Suprapubic skin (tissue), 4 donors: ENCODE results near the gene CDK8. TPM values are rescaled to one million over a fixed set of nuclear protein-coding genes. Genes with fewer than 3 reads are reported as not detected.

Source experiments
- DNase-seq, 2 donors: peaks; one replicate each; pipeline ENCODE4 v3.0.0-alpha.2; 2019; ENCODE audit warnings: low spot score in 2 of 2
- H3K27ac ChIP-seq: fragments of 200-600 bp; sonication (generic); one replicate; pipeline ENCODE4 v1.5.1; 2019
- H3K27me3 ChIP-seq: fragments of 200-600 bp; sonication (generic); one replicate; pipeline ENCODE4 v1.5.1; 2019
- H3K36me3 ChIP-seq: fragments of 200-600 bp; sonication (generic); one replicate; pipeline ENCODE4 v1.5.1; 2019
- H3K4me1 ChIP-seq: fragments of 200-600 bp; sonication (generic); one replicate; pipeline ENCODE4 v1.5.1; 2019
- H3K4me3 ChIP-seq: fragments of 200-600 bp; sonication (generic); one replicate; pipeline ENCODE4 v1.5.1; 2019; ENCODE audit warnings: mild to moderate bottlenecking
- H3K9me3 ChIP-seq: fragments of 200-600 bp; sonication (generic); one replicate; pipeline ENCODE4 v1.5.1; 2019
- CTCF ChIP-seq, 2 donors: fragments of 200-600 bp in 1 of 2; fragments of 450-650 bp in 1 of 2; sonication (generic) in 1 of 2; IDR thresholded peaks; one replicate each; pipeline ENCODE4 v1.5.1; 2016 to 2019; ENCODE audit warnings: antibody characterized with exemption in 2 of 2, mild to moderate bottlenecking in 1 of 2, moderate library complexity in 1 of 2
- EP300 ChIP-seq: sonication (generic); formaldehyde crosslinking; IDR thresholded peaks from one replicate; pipeline ENCODE4 v1.6.1; 2017; ENCODE audit warnings: antibody characterized with exemption
- POLR2A ChIP-seq, 2 donors: fragments of 450-650 bp; IDR thresholded peaks; one replicate each; pipeline ENCODE4 v1.6.1; 2017; ENCODE audit warnings: antibody characterized with exemption in 2 of 2, mild to moderate bottlenecking in 2 of 2, moderate library complexity in 2 of 2
- POLR2AphosphoS5 ChIP-seq, 3 donors: sonication (generic); formaldehyde crosslinking; IDR thresholded peaks; one replicate each; pipeline ENCODE4 v1.6.1; 2017; ENCODE audit warnings: antibody characterized with exemption in 3 of 3
- WGBS: methylation state at CpG from one replicate; pipeline ENCODE4 v1.1.5; 2018; 5-methylcytosine and 5-hydroxymethylcytosine counted together
- total RNA-seq, 4 donors: library from RNA; depleted of rRNA; stranded (reverse); fragments of >200 nt; gene quantifications; one replicate each; pipeline ENCODE4 v1.1.0, GENCODE V29; 2016

The CDK8 gene
- total RNA-seq, 4 donors from 2014 or later, result 9.8 to 13.3 (median 12.5) TPM

GRCh38 chr13:26436914-26437313 is 183.0 kb downstream of the CDK8 start:
- DNase-seq, result no peak
- Histone ChIP-seq H3K4me1 (no peaks in the 10 kb centered on the region), H3K4me3 (no peak overlapping the region), H3K9me3 (peaks cover 5% of the 10 kb centered on the region), H3K27me3 (no peaks in the 10 kb centered on the region), H3K27ac (no peak overlapping the region), H3K36me3 (no peaks in the 10 kb centered on the region)
- WGBS, result 90% methylated on average over 3 of the region's 3 CpGs
- TF ChIP-seq POLR2A (IDR thresholded peaks at IDR 0.05), result no peak

- Histone ChIP-seq H3K27ac (no peak overlapping the region), H3K4me3 (no peak overlapping the region), H3K27me3 (no peaks in the 10 kb centered on the region), H3K36me3 (no peaks in the 10 kb centered on the region), H3K9me3 (peaks cover 5% of the 10 kb centered on the region), H3K4me1 (no peaks in the 10 kb centered on the region)
- WGBS, result 71% methylated on average over 3 of the region's 3 CpGs
- DNase-seq, result no peak
- TF ChIP-seq EP300 (no peak), POLR2A (IDR thresholded peaks at IDR 0.05) (no peak), CTCF (IDR thresholded peaks at IDR 0.05) (no peak), POLR2AphosphoS5 (IDR thresholded peaks at IDR 0.05) (no peak)
Measured at GRCh38 chr13:26440111-26440510, 186.2 kb downstream of the CDK8 start.

- DNase-seq, result no peak
- no peak for TF ChIP-seq CTCF (IDR thresholded peaks at IDR 0.05)
- TF ChIP-seq POLR2AphosphoS5 (IDR thresholded peaks at IDR 0.05), result no peak
- TF ChIP-seq POLR2A (IDR thresholded peaks at IDR 0.05), result no peak
- no peak for TF ChIP-seq EP300
- Histone ChIP-seq H3K9me3 (peaks cover 5% of the 10 kb centered on the region), H3K27ac (no peak overlapping the region), H3K27me3 (no peaks in the 10 kb centered on the region), H3K4me1 (no peaks in the 10 kb centered on the region), H3K4me3 (no peak overlapping the region), H3K36me3 (no peaks in the 10 kb centered on the region)
- WGBS, result 89% methylated on average over 8 of the region's 8 CpGs
Measured at GRCh38 chr13:26441476-26441875, 187.5 kb downstream of the CDK8 start.

GRCh38 chr13:26442541-26442940 is 188.6 kb downstream of the CDK8 start:
- Histone ChIP-seq H3K36me3 (no peaks in the 10 kb centered on the region), H3K27me3 (no peaks in the 10 kb centered on the region), H3K27ac (no peak overlapping the region), H3K4me1 (no peaks in the 10 kb centered on the region), H3K4me3 (no peak overlapping the region), H3K9me3 (peaks cover 2% of the 10 kb centered on the region)
- TF ChIP-seq EP300 (no peak), POLR2AphosphoS5 (IDR thresholded peaks at IDR 0.05) (no peak), CTCF (IDR thresholded peaks at IDR 0.05) (no peak), POLR2A (IDR thresholded peaks at IDR 0.05) (no peak)
- WGBS, result 58% methylated on average over 1 of the region's 1 CpG
- no peak for DNase-seq

- TF ChIP-seq POLR2A (IDR thresholded peaks at IDR 0.05) (no peak), CTCF (IDR thresholded peaks at IDR 0.05) (no peak), POLR2AphosphoS5 (IDR thresholded peaks at IDR 0.05) (no peak), EP300 (no peak)
- WGBS, result 92% methylated on average over 3 of the region's 3 CpGs
- Histone ChIP-seq H3K36me3 (no peaks in the 10 kb centered on the region), H3K4me1 (no peaks in the 10 kb centered on the region), H3K9me3 (no peaks in the 10 kb centered on the region), H3K27me3 (no peaks in the 10 kb centered on the region), H3K27ac (no peak overlapping the region), H3K4me3 (no peak overlapping the region)
- DNase-seq, result no peak
Measured at GRCh38 chr13:26445092-26445491, 191.2 kb downstream of the CDK8 start.

- TF ChIP-seq POLR2AphosphoS5 (IDR thresholded peaks at IDR 0.05), result no peak
- TF ChIP-seq CTCF (IDR thresholded peaks at IDR 0.05), result no peak
- TF ChIP-seq EP300, result no peak
- TF ChIP-seq POLR2A (IDR thresholded peaks at IDR 0.05), result no peak
- Histone ChIP-seq H3K9me3 (no peaks in the 10 kb centered on the region), H3K27ac (no peak overlapping the region), H3K27me3 (no peaks in the 10 kb centered on the region), H3K4me3 (no peak overlapping the region), H3K4me1 (no peaks in the 10 kb centered on the region), H3K36me3 (no peaks in the 10 kb centered on the region)
- DNase-seq, result no peak
- 88% methylated on average over 3 of the region's 3 CpGs for WGBS
Measured at GRCh38 chr13:26446751-26447150, 192.8 kb downstream of the CDK8 start.
